Stimulated activated CD8-positive, alpha-beta memory T cell treated with anti-CD3 and anti-CD28 coated beads, Interleukin-4, amount 100 ng/mL, for 1 hour (primary cell): ENCODE measurements around the gene ARHGEF28.

ENCODE experiments used
- DNase-seq, 2 donors: peaks; one replicate each; pipeline ENCODE4 v3.0.0-alpha.2; 2020; ENCODE audit warnings: low read depth in 2 of 2, low spot score in 1 of 2

Gene ARHGEF28

DNA sequence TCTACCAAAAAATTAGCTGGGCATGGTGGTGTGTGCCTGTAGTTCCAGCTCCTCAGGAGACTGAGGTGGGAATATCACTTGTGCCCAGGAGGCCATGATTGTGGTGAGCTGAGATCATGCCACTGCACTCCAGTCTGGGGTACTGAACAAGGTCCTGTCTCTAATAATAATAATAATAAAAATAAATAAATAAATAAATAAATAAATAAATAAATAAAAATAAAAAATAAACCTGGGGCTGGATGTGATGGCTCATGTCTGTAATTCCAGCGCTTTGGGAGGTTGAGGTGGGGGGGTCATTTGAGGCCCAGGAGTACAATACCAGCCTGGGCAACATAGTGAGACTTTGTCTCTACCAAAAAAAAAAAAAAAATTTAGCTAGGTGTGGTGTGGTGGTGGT, 113.7 kb downstream of the ARHGEF28 start:
- DNase-seq: no peak

DNA sequence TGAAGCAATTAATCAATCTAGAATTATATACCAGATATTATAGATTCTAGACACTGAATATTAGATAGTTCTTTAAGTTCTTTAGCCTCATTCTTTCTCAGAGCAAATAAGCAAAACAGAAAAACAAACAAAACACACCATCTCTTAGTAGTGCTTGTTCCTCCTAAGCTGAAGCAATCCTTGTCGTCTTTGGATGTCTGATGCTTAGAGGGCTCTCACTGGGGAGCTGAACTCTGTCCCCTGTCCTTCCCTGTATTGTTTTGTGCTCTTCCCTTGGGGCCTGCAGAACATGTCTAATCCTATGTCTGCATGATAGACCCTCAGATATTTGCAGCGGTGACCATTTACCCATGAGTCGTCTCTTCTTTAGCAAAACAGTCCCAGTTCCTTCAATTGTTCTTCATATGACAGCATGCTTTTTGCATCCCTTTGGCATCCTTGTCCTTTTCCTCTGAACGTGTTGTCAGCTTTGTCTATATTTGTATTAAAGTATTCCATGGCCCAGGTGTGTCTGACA, 114.3 kb downstream of the ARHGEF28 start:
- DNase-seq: no peak

DNA sequence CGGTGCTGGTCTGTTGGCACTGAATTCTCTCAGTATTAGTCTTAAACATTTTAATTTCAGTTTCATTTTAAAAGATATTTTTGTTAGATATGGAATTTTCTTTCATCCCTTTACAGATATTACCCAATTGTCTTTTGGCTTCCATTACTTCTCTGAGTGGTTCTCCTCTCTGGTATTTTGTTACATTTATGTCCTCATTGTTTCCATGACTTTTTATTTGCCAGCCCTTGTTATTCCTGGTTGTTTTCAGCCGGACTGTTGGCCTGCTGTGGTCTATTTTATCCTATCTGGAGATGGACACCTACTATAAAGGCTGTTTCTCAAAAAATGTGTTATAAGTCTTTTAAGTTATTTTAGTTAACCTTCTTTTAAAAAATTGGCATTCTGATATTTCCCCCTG, 117.2 kb downstream of the ARHGEF28 start:
- DNase-seq: no peak

DNA sequence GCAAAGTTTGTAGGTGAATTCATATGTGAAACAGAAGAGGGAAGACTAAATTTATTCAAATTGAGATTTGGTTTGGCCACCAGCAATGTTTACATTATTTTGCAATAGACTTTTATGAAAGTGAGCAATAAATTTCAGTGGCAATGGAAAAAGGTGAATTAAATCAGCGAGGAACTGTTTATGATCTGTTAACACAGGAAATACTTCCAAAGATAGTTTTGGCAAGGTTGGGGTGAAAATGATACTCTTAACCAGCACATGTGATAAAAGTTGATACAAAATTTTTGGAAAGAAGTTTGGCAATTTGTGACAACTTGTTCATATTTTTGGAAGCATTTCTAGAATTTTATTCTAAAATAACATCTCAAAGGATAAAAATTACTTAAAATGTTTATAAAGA, 119.8 kb downstream of the ARHGEF28 start:
- DNase-seq: no peak

DNA sequence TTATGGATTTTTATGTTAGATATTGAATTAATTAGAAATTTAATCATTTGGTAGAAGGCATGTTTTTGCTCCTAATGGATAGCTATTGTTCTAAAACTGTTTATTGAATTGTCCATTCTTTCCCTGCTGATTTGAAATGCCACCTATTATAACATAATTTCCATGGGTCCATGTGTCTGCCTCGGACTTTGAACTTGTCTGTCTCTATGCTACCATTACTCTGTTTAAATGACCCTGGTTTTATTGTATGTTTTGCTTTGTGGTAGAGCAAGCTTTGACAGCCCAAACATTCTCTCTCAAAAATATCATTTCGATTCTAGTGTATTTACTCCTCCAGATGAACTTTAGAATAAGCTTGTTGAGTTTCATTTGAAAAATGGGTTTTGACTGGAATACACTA, 120.6 kb downstream of the ARHGEF28 start:
- no peak for DNase-seq

DNA sequence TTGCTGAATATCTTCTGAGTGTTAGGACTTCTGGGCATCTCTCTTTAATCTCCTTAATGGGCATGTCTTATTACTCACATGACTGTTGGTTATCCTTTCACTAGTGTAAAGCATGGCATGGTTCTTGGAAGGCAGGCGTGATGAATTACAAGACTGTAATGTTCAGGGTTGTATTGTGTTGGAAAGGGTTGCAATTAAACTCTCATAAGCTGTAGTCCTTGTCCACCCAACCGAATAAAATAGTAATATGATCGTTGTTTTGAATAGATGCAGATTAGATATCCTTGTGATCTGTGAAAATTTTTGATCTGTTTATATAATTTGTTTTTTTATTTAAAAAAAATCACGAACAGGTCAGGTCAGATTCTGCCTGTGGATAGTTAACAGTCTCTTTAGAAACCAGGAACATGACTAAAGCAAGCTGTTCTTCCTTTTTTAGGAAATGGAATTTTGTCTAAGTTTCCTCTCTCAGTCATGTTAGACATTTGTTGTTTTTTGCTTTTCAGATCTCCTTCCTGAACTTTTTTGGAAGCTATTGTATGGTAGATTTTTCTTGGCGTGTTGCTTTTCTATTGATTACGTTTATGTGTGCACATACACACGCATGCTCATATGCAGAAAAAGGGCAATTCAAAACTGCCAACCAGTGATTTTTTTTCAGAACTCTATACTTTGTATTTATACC, 121.8 kb downstream of the ARHGEF28 start:
- DNase-seq: no peak

DNA sequence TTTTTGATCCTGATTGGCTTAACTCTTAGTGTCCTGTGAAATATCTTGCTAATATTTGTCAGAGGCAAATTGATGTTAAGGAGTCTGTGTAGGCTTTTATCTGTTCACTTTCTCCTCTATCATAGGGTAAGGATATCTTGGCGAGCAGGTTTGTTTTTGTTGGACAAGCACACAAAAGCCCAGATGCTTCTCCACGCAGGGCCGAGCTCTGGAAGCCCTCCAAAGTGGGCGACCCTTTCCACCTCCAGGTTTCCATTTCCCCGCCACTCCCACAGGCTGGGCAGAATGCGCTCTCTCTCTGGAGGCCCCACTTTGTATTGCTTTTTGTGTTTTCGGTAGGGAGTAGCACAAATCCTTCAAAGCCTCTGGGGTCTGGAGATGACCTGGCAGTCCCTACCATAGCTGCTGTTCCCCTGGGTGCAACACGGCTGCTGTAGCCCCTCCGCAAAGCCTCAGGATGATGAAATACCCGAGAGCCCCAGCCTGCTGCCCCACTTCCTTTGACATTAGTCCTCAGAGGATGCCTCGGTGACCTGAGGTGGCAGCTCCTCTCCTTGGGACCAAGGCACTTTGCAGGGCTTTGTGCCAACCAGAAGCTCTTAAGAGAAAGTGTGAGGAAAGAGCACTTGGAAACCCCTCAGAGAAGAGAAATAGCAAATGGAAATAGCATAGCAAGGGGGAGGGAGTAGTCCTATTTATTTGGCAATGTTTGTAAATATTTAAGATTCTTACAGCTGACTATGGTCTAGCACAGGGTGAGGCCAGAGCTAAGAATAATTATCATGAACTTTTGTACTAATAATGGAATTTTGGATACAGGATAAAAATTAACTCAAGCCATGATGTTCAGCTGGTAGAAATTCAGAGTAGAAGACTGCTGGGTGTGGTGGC, 122.8 kb downstream of the ARHGEF28 start:
- no peak for DNase-seq

DNA sequence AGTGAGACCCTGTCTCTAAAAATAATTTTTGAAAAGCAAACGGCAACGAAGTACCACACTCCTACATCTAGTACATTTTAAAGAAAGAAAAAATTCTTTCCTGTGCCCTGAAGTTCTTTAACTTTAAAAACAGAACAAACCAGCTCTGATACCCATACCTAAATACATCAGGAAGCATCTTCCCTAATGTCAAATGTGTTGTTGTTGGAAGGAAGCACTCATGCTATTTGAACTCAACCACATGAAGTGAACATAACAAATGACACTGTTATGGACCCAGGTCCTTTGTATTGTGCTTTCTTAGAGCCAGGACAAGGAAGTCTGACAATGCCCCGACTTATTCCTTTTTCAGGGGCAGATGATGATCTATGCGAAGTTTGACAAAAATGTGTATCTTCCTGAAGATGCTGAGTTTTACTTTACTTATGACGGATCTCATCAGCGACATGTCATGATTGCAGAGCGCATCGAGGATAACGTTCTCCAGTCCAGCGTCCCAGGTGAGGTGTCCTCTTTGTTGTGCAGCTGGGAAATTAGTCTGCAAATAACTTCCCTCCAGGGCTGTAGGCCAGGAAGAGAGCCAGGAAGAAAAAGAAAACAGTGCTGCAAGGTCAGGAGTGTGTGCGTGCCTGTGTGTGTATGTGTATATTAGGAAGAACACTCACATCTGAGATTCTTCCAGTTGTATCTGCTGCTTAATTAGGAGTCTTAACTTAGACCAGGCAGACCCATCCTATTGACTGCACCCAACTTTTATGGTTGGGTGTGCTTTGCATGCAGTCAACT, 123.7 kb downstream of the ARHGEF28 start:
- DNase-seq: no peak

DNA sequence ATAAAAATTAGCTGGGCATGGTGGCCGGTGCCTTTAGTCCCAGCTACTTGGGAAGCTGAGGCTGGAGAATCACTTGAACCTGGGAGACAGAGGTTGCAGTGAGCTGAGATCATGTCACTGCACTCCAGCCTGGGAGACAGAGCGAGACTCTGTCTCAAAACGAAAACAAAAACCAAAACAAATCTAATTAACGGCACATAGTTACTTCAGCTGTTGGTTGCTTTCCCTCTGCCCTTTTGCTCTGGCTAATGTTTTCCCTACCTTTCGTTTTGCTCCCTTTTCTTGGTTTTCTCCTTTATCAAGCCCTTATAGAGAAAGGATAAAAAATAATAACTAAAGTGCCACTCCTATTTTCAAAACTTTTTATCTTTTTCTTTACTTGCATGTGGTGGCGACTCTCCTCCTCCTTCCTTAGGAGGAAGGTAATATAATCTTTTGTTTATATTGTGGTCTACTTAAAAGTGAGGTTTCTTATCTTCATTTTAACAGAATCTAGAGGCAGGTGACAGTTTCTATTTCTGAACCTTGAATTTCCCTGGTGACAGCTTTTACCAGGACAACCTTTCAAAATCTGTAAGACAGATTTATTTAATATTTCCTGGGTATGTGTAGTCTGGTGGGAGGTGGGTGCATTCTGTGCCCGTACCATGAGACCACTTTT, 125.4 kb downstream of the ARHGEF28 start:
- no peak for DNase-seq

DNA sequence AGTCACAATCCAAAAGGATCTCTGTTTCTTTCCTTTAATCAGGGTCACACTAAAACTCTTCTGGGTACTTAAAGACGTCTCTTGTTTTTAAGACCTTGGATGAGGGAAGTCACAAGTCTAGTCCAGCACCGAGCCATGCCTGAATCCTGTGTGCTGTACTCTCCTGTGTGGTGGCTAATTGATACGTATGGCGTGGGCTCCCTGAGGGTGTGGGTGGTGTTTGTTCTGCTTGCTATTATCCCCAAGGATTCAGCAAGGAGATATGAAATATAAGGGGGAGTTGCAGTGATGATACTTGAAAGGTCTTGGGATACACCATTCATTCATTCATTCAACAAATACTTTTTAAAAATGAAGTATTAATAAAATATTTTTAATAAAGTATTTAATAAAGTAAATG, 128.3 kb downstream of the ARHGEF28 start:
- DNase-seq: no peak

DNA sequence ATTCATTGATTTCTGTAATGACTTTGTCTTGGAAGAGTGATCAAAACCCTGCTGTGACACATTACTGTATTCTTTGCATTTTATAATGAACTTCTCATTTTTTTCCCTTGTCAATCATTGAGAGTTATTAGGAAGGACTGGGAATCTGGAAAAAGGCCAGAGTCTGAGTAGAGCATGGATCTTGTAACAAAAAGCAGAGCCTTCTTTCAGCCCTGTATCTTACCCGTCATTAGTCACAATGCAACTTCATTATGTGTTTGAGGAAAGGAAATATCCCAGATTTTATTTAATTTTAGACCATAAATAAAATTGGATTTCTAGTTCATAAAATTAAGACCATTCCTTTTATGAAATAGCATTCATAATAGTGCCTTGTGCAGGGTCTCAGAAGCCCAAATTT, 131.4 kb downstream of the ARHGEF28 start:
- DNase-seq: no peak

DNA sequence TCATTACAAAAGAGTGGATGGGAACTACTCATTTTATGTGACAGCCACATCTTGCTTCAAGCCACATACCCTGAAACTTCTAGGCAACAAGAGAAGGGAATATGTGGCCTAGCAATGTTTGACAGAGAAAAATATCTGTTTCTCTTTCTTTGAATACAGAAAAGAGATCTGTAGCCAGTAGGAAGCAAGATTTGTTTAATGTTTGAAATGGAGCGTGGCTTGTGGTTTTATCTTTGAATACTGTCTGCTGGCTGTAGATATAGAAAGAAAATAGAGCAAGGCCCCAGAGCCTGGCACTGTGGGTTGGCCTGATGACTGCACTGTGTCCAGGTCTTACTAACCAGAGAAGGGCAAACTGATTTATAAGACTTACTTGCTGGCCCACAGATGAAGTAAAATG, 133.8 kb downstream of the ARHGEF28 start:
- no peak for DNase-seq

DNA sequence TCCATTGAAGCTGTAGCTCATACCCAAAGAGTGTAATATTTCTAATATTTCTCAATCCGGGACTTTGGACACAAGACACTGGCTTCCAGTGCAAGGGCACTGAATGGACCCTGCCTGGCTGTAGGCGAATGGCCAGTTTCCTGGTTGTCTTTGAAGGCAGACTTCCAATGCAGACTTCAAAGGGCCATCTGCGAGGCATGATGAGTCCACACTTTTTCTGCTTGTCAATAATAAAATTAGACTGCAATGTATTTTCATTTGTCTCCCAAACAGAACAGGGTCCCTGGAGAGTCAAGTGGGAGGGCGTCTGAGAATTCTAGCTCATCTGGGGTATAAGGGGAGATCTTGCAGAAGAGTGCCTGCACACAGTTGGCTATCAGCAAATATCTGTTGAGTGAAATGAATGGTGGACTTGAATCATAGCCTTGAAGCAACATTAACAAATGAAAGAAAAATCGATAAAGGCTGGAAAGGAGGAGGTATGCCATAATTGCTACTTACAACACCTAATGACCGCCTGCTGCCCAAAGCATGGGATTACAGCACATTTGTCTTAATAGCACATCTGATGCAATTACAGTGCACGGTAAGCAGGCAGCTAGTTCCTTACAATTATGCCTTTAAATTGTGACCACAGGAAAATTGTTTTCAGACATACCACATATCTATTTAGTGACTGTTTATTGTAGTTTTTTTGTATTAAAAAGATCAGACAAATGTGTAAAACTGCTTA, 137.5 kb downstream of the ARHGEF28 start:
- no peak for DNase-seq

DNA sequence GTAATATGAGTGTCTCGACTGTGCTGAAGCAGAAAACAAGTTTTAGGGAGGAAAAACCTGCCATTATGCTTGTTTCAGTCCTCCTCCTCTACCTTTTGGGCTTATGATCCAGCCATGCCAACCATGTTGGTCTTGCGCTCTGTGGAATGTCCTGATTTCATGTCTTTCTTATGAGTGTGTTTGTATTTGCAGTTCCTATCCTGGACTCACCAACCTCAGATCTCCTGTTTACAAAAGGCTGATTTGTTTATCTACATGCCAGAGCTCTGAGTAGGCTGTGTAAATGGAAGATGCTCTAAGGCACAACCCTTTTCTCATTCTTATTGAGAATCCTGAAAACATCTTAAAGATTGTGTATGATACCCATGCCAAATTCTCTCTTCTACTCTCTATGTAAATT, 138.6 kb downstream of the ARHGEF28 start:
- DNase-seq: no peak

DNA sequence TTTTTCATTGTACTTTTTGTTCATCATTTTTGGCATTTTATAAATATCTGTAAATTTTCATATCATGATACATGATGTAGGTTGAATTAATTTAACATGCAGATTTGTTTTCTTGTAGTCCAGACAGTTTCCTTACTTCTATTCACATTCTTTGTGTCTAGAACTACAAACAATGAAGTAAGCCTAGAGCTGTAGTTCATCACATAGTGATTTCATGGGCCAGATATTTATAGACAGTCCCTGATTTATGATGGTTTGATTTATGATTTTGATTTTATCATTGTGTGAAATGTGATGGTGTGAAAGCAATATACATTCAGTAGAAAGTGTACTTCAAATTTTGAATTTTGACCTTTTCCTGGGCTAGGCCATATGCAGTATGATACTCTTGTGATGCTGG, 139.0 kb downstream of the ARHGEF28 start:
- no peak for DNase-seq

DNA sequence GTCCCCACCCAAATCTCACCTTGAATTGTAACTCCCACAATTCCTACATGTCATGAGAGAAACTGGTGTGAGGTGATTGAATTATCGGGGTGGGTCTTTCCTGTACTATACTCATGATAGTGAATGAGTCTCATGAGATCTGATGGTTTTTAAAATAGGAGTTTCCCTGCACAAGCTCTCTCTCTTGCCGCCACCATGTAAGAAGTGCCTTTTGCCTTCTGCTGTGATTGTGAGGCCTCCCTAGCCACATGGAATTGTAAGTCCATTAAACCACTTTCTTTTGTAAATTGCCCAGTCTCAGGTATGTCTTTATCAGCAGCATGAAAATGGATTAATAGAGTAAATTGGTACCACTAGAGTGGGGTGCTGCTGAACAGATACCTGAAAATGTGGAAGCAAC, 140.9 kb downstream of the ARHGEF28 start:
- DNase-seq: no peak

DNA sequence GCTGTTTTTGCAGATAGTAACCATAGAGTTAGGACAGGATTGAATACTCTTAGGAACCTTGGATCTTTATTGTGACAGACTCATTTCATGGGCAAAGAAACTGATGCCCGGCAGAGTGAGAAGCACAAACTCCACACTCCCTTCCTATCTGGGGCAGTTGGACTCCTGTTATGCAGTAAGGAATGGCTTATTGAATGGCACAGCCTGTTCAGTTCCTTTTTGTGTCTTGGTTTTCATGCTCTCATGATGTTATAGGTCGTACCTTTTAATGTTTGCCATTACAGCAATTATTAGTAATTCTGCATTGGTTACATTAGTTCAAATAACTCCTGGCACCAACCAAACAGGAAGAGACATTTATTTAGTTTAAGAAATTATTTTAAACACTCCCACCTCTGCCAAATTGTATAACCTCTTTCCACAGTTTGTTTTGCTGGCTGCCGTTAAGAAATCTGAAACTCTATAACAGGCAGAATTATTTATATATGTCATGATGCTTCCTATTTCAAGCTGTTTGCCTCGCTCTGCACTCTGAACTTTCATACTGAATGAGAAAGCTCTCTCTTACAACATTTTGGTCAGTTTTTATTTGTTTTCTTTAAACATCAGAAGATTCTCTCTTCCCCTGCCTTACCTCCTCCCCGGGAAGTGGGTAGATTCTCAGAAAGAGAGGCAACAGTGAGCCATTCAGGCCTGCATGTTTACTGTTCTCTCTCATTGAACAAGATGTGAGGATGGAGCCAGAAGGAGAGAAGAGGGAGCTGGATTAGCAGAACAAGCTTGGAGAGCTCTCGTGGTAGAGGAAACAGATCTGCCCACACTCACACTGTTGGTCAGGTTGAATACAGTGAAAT, 144.4 kb downstream of the ARHGEF28 start:
- DNase-seq: no peak

DNA sequence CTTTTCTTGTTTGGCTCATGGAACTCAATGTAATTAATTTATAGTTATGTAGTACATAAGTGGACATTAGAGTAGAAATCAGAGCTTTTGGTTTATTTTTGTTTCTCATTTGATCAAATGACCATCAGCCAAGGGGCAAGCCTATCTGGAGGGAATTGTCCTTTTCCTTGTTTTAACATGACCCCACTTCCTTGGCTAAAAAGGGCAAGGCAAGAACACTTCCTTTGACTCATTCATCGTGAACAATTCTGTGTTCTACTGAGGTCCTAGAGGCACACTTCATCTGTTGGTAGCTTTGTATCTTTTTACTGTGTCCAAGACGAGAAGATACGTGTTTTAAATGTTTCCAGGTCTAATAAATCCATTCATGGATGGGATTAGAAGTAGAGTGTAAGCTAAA, 148.9 kb downstream of the ARHGEF28 start:
- DNase-seq: no peak

DNA sequence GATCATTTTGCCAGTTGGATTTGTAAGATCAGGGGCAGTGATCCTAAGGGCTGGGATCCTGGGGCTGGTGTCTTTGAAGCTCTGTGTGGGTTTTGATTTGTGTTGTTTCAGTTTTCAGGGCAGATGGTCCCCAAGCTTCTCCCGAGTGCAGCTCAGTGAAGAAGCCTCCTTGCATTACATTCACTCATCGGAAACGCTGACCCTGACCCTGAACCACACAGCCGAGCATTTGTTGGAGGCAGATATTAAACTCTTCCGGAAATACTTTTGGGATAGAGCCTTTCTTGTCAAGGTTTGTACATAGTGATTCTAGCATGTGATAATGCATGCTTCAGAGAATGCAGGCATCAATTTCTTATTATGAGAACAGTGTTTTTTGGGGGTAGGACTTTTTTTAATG, 150.4 kb downstream of the ARHGEF28 start:
- no peak for DNase-seq

DNA sequence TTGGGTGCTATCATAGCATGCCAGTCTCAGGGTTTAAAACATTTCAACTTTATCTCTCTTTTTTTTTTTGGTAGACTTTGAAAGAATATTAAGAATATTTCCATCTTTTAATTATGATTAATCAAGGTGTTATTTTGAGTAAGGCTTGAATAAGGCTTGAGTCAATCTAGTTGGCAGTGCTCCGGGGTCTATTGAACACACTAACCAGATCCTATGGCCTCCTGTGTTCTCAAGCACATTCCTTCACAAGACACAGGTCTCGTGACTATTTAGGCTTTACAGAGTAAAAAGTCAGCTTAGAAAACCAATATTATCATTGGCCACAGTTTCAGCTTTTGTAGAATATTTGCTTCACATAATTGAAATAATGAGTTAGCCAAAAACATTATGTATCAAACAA, 151.2 kb downstream of the ARHGEF28 start:
- DNase-seq: no peak
